DOHH2 (cell line): ENCODE measurements around the gene PAQR5.

Experiments used
- CTCF ChIP-seq: fragments of 200-600 bp; sonication (generic); IDR thresholded peaks from one replicate; pipeline ENCODE4 v1.5.1; 2014; ENCODE audit warnings: antibody characterized with exemption, mild to moderate bottlenecking, low read depth, low read length; ENCODE audit not compliant: poor library complexity, severe bottlenecking
- EZH2phosphoT487 ChIP-seq: fragments of 200-600 bp; sonication (generic); IDR thresholded peaks from 2 replicates; pipeline ENCODE4 v1.6.1; 2017; ENCODE audit warnings: borderline replicate concordance, mild to moderate bottlenecking, antibody characterized with exemption, low read length, moderate library complexity, mixed read lengths

GRCh38 chr15:69290346-69291164 lies 8.2 kb upstream of the PAQR5 start:
- TF ChIP-seq CTCF (no peak), EZH2phosphoT487 (no peak)
